Chondrocyte (in vitro differentiated cells): ENCODE results near the gene OR8B4. TPM values are rescaled to one million over a fixed set of nuclear protein-coding genes. Genes with fewer than 3 reads are reported as not detected.

Experiments
- DNase-seq: peaks from one replicate; pipeline ENCODE4 v3.0.0; 2021; ENCODE audit warnings: mixed read lengths, low spot score
- H3K27ac Mint-ChIP-seq: one replicate; pipeline ENCODE4 v1.8.0; 2021; ENCODE audit warnings: mild to moderate bottlenecking, moderate library complexity, mixed read lengths; ENCODE audit not compliant: unreplicated experiment
- H3K27me3 Mint-ChIP-seq: 2 replicates; pipeline ENCODE4 v1.8.0; 2021; ENCODE audit warnings: low read depth, mixed read lengths
- H3K36me3 Mint-ChIP-seq: 2 replicates; pipeline ENCODE4 v1.8.0; 2021; ENCODE audit warnings: low read depth, mixed read lengths
- H3K4me1 Mint-ChIP-seq: 2 replicates; pipeline ENCODE4 v1.8.0; 2021; ENCODE audit warnings: low read depth, mild to moderate bottlenecking, mixed read lengths
- H3K4me3 Mint-ChIP-seq: one replicate; pipeline ENCODE4 v1.8.0; 2021; ENCODE audit warnings: mild to moderate bottlenecking, moderate library complexity, mixed read lengths; ENCODE audit not compliant: unreplicated experiment
- H3K9me3 Mint-ChIP-seq: 2 replicates; pipeline ENCODE4 v1.8.0; 2021; ENCODE audit warnings: low read depth, mixed read lengths
- CTCF ChIP-seq: fragments of 200-600 bp; sonication (generic); IDR thresholded peaks from 2 replicates; pipeline ENCODE4 v1.5.0; 2021; ENCODE audit warnings: antibody characterized with exemption, mild to moderate bottlenecking, moderate library complexity
- total RNA-seq: library from RNA; stranded (reverse); gene quantifications from 3 replicates; pipeline ENCODE4 v1.2.1, GENCODE V29; 2021

Gene OR8B4
- total RNA-seq, 1 donor from 2014 or later = not detected

DNA sequence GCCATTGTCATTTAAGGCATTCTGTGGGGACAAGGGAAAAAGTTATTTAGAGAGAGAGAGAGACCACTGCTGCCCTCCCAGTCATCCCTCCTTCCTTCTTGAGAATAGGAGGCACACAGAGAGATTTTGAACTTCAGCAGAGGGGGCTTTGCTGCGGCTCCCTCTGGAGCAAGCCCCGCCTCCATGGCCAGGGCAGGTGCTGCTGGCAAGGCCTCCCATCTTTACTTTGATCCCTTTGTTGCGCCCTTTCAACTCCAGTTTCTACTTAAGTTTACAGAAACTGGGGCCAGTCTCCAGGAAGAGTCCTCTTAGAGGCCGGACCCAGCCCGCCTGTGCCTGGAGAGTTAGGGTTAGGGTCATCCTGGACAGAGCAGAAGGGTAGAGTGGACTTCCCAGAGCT lies 16.4 kb upstream of the OR8B4 start:
- no peaks in the 10 kb centered on the region for H3K9me3 Mint-ChIP-seq
- H3K4me3 Mint-ChIP-seq = no peak overlapping the region
- H3K4me1 Mint-ChIP-seq = no peaks in the 10 kb centered on the region
- DNase-seq = no peak
- H3K36me3 Mint-ChIP-seq = no peaks in the 10 kb centered on the region
- no peak for TF ChIP-seq CTCF
- peaks cover 49% of the 10 kb centered on the region for H3K27me3 Mint-ChIP-seq
- H3K27ac Mint-ChIP-seq = no peak overlapping the region

- no peak for DNase-seq
- no peak for TF ChIP-seq CTCF
- H3K4me1 Mint-ChIP-seq = no peaks in the 10 kb centered on the region
- H3K36me3 Mint-ChIP-seq = no peaks in the 10 kb centered on the region
- H3K27me3 Mint-ChIP-seq = peaks cover 51% of the 10 kb centered on the region
- no peak overlapping the region for H3K27ac Mint-ChIP-seq
- no peak overlapping the region for H3K4me3 Mint-ChIP-seq
- H3K9me3 Mint-ChIP-seq = no peaks in the 10 kb centered on the region
Measured at GRCh38 chr11:124440608-124441007, 15.9 kb upstream of the OR8B4 start.

GRCh38 chr11:124434699-124435098 lies 10.0 kb upstream of the OR8B4 start:
- no peak for TF ChIP-seq CTCF
- peaks cover 4% of the 10 kb centered on the region for H3K9me3 Mint-ChIP-seq
- DNase-seq = no peak
- H3K4me3 Mint-ChIP-seq = no peak overlapping the region
- no peak overlapping the region for H3K27ac Mint-ChIP-seq
- no peaks in the 10 kb centered on the region for H3K4me1 Mint-ChIP-seq
- H3K27me3 Mint-ChIP-seq = peaks cover 25% of the 10 kb centered on the region
- H3K36me3 Mint-ChIP-seq = no peaks in the 10 kb centered on the region

GRCh38 chr11:124429599-124429998 lies 4.9 kb upstream of the OR8B4 start:
- DNase-seq = no peak
- H3K27ac Mint-ChIP-seq = no peak overlapping the region
- no peak for TF ChIP-seq CTCF
- H3K4me3 Mint-ChIP-seq = no peak overlapping the region
- H3K27me3 Mint-ChIP-seq = peaks cover 5% of the 10 kb centered on the region
- H3K4me1 Mint-ChIP-seq = no peaks in the 10 kb centered on the region
- H3K9me3 Mint-ChIP-seq = peaks cover 17% of the 10 kb centered on the region
- H3K36me3 Mint-ChIP-seq = peaks cover 5% of the 10 kb centered on the region

DNA sequence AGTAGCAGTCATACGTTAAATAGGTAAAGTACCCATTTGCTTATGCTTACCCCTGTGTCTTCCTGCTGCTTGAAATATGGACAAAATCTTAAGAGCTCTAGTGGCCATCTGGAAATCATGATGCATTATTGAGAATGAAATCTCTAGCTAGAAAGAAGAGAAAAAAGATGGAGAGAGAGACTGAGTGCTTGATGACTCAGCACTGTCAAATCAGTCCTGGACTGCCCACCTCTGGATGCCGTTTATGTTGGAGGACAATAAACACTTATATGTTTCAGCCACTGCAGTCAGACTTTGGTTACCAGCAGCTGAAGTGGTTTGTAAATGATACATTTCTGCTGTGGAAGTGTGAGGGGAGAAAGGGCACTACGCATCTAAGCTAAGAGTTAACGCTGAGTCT lies 3.6 kb downstream of the OR8B4 start:
- no peaks in the 10 kb centered on the region for H3K4me1 Mint-ChIP-seq
- no peaks in the 10 kb centered on the region for H3K36me3 Mint-ChIP-seq
- H3K27me3 Mint-ChIP-seq = peaks cover 41% of the 10 kb centered on the region
- DNase-seq = no peak
- no peak for TF ChIP-seq CTCF
- no peak overlapping the region for H3K4me3 Mint-ChIP-seq
- H3K9me3 Mint-ChIP-seq = no peaks in the 10 kb centered on the region
- no peak overlapping the region for H3K27ac Mint-ChIP-seq
